ENCODE data around the gene IQCF5. TPM values are rescaled to one million over a fixed set of nuclear protein-coding genes. Genes with fewer than 3 reads are reported as not detected.
"Not testable (repeated sequence)": the region's sequence is repeated elsewhere in the genome, so short reads cannot be mapped to it uniquely, and the experiment has no call there.

IQCF5 gene
- not detected for total RNA-seq

GRCh38 chr3:51875501-51875900, at the start of gene IQCF5:
IQCF5 (minus strand) TSS chr3:51875601; CDS start chr3:51875531, 70 bp downstream.
- intact Hi-C loops (cut with DNase I) = no loop called here
- Histone ChIP-seq H3K36me3 (no peaks in the 10 kb centered on the region), H3K9me3 (no peaks in the 10 kb centered on the region), H3K27ac (no peak within 1 kb of the TSS), H3K4me1 (no peaks in the 10 kb centered on the region), H3K4me3 (no peak within 1 kb of the TSS), H3K27me3 (no peaks in the 10 kb centered on the region)
- no peak for DNase-seq (ENCODE audit: low spot score in 2 of 2)
- no peak for TF ChIP-seq CTCF (IDR thresholded peaks at IDR 0.05)

GRCh38 chr3:51921081-51921578, 45.7 kb upstream of the IQCF5 start:
- no peak for TF ChIP-seq CTCF (IDR thresholded peaks at IDR 0.05)
- no peak overlapping the region for H3K4me3 ChIP-seq
- no peak overlapping the region for H3K27ac ChIP-seq
- no peaks in the 10 kb centered on the region for H3K9me3 ChIP-seq
- H3K36me3 ChIP-seq = no peaks in the 10 kb centered on the region
- no peaks in the 10 kb centered on the region for H3K27me3 ChIP-seq
- intact Hi-C loops (cut with DNase I) = no loop called here
- no peak for DNase-seq (ENCODE audit: low spot score in 2 of 2)
- H3K4me1 ChIP-seq = no peaks in the 10 kb centered on the region

- no peak overlapping the region for H3K27ac ChIP-seq
- H3K27me3 ChIP-seq = no peaks in the 10 kb centered on the region
- TF ChIP-seq CTCF (IDR thresholded peaks at IDR 0.05) = no peak
- intact Hi-C loops (cut with DNase I) = no loop called here
- no peaks in the 10 kb centered on the region for H3K36me3 ChIP-seq
- H3K9me3 ChIP-seq = no peaks in the 10 kb centered on the region
- H3K4me1 ChIP-seq = no peaks in the 10 kb centered on the region
- DNase-seq (ENCODE audit: low spot score in 2 of 2) = no peak
- no peak overlapping the region for H3K4me3 ChIP-seq
Observed at GRCh38 chr3:51916418-51916817, 41.0 kb upstream of the IQCF5 start.

GRCh38 chr3:51908026-51908425, 32.6 kb upstream of the IQCF5 start:
- no peak overlapping the region for H3K4me3 ChIP-seq
- no peak for DNase-seq (ENCODE audit: low spot score in 2 of 2)
- no peaks in the 10 kb centered on the region for H3K27me3 ChIP-seq
- no peak overlapping the region for H3K27ac ChIP-seq
- intact Hi-C loops (cut with DNase I) = no loop called here
- H3K36me3 ChIP-seq = no peaks in the 10 kb centered on the region
- H3K9me3 ChIP-seq = no peaks in the 10 kb centered on the region
- TF ChIP-seq CTCF (IDR thresholded peaks at IDR 0.05) = no peak
- H3K4me1 ChIP-seq = no peaks in the 10 kb centered on the region

- no peaks in the 10 kb centered on the region for H3K36me3 ChIP-seq
- no peak overlapping the region for H3K4me3 ChIP-seq
- intact Hi-C loops (cut with DNase I) = no loop called here
- no peaks in the 10 kb centered on the region for H3K27me3 ChIP-seq
- H3K27ac ChIP-seq = no peak overlapping the region
- TF ChIP-seq CTCF (IDR thresholded peaks at IDR 0.05) = no peak
- H3K9me3 ChIP-seq = no peaks in the 10 kb centered on the region
- no peak for DNase-seq (ENCODE audit: low spot score in 2 of 2)
- no peaks in the 10 kb centered on the region for H3K4me1 ChIP-seq
Observed at GRCh38 chr3:51904034-51904823, 28.8 kb upstream of the IQCF5 start.

- DNase-seq (ENCODE audit: low spot score in 2 of 2); H3K27me3 ChIP-seq; H3K9me3 ChIP-seq; H3K4me3 ChIP-seq; H3K4me1 ChIP-seq; intact Hi-C loops (cut with DNase I); H3K27ac ChIP-seq; H3K36me3 ChIP-seq: not testable (repeated sequence)
Observed at GRCh38 chr3:51902361-51902760, 27.0 kb upstream of the IQCF5 start.

GRCh38 chr3:51900043-51900442, 24.6 kb upstream of the IQCF5 start:
- H3K9me3 ChIP-seq; intact Hi-C loops (cut with DNase I); DNase-seq (ENCODE audit: low spot score in 2 of 2); H3K27ac ChIP-seq; H3K4me3 ChIP-seq; H3K4me1 ChIP-seq; H3K36me3 ChIP-seq; H3K27me3 ChIP-seq: not testable (repeated sequence)
